Activated CD8-positive, alpha-beta memory T cell treated with anti-CD3 and anti-CD28 coated beads, Interleukin-2, amount 50 U/mL, for 1 hour (primary cell): ENCODE measurements around the gene COG1.
"Not testable (repeated sequence)": the region's sequence is repeated elsewhere in the genome, so short reads cannot be mapped to it uniquely, and the experiment has no call there.

Experiments used
- DNase-seq: peaks from one replicate; pipeline ENCODE4 v3.0.0-alpha.2; 2020; ENCODE audit errors: extremely low read depth

Gene COG1, protein sequence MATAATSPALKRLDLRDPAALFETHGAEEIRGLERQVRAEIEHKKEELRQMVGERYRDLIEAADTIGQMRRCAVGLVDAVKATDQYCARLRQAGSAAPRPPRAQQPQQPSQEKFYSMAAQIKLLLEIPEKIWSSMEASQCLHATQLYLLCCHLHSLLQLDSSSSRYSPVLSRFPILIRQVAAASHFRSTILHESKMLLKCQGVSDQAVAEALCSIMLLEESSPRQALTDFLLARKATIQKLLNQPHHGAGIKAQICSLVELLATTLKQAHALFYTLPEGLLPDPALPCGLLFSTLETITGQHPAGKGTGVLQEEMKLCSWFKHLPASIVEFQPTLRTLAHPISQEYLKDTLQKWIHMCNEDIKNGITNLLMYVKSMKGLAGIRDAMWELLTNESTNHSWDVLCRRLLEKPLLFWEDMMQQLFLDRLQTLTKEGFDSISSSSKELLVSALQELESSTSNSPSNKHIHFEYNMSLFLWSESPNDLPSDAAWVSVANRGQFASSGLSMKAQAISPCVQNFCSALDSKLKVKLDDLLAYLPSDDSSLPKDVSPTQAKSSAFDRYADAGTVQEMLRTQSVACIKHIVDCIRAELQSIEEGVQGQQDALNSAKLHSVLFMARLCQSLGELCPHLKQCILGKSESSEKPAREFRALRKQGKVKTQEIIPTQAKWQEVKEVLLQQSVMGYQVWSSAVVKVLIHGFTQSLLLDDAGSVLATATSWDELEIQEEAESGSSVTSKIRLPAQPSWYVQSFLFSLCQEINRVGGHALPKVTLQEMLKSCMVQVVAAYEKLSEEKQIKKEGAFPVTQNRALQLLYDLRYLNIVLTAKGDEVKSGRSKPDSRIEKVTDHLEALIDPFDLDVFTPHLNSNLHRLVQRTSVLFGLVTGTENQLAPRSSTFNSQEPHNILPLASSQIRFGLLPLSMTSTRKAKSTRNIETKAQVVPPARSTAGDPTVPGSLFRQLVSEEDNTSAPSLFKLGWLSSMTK

DNA sequence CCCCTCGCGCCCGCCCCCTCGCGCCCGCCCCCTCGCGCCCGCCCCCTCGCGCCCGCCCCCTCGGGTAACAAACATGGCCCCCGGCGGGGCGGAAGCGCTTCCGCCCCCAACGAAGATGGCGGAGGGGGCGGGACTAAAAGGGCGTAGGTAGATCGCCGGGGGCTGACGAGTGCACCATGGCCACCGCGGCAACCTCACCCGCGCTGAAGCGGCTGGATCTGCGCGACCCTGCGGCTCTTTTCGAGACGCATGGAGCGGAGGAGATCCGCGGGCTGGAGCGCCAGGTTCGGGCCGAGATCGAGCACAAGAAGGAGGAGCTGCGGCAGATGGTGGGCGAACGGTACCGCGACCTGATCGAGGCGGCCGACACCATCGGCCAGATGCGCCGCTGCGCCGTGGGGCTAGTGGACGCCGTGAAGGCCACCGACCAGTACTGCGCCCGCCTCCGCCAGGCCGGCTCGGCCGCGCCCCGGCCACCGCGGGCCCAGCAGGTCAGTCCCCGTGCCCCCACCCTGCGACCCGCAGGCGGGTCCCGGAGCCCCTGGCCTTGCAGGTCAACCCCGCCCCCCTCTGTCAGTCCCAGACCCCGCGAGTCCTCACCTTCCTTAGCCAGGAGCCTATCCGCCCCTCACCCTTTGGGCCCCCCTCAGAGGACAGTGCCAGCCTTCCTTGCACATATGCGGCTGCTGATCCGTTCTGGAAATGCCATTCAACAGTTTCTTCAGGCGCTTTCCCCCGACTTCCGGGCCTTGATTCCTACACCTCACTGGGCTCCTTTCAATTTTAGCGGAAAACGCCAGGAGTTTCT lies at the start of gene COG1:
COG1 (plus strand) TSS at position 162 of the 808 bp plus-strand sequence; CDS start at position 177, 15 bp downstream.
- peak; percentile 43 for DNase-seq

- DNase-seq, result not testable (repeated sequence)
Measured at GRCh38 chr17:73144209-73144608, 48.6 kb upstream of the COG1 start.

DNA sequence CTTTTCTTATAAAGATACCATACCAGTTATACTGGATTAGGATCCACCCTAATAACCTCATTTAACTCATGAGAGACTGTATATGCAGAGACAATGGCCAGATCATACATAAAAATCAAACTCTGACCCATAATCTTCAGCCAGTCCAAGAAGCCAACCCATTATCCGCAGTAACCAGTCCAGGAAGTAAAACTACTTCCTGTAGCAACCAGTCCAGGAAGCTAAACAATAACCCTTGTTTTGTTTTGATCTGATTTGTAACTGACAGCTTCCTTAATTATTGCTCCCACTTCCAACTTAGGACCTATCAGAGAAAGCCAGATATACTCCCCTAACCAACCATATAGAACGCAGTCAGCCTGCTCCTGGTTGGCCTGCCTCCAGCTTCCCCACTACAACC lies 47.2 kb upstream of the COG1 start:
- DNase-seq, result no peak

DNA sequence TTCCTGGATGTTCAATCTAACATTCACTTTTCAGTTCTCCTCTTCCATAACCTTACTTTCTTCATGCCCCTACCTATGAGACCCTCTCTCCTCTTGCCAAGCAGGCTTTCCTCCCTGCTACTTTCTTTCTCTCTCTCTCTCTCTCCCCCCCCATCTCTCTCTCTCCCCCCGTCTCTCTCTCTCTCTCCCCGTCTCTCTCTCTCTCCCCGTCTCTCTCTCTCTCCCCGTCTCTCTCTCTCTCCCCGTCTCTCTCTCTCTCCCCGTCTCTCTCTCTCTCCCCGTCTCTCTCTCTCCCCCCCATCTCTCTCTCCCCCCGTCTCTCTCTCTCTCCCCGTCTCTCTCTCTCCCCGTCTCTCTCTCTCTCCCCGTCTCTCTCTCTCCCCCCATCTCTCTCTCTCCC lies 45.1 kb upstream of the COG1 start:
- DNase-seq, result not testable (repeated sequence)

GRCh38 chr17:73148540-73149334 lies 44.1 kb upstream of the COG1 start:
- DNase-seq, result no peak

DNA sequence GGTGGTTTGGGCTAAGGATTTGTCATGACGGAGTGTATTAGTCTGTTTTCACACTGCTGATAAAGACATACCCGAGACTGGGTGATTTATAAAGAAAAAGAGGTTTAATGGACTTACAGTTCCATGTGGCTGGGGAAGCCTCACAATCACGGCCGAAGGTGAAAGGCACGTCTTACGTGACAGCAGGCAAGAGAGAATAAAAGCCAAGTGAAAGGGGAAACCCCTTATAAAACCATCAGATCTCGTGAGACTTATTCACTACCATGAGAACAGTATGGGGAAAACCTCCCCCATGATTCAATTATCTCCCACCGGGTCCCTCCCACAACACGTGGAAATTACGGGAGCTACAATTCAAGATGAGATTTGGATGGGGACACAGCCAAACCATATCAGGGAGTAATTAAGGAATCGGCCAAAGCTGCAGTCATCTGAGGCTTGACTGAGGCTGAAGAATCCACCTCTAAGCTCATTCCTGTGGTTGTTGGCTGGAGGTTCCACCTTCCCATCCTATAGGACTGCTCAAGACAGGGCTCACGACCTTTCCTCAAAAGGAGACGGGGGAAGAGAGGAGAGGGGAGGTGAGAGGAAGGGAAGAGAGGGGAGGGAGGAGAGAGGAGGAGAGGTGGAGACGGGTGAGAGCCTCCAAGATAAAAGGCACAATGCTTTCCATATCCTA lies 42.1 kb upstream of the COG1 start:
- DNase-seq, result not testable (repeated sequence)

DNA sequence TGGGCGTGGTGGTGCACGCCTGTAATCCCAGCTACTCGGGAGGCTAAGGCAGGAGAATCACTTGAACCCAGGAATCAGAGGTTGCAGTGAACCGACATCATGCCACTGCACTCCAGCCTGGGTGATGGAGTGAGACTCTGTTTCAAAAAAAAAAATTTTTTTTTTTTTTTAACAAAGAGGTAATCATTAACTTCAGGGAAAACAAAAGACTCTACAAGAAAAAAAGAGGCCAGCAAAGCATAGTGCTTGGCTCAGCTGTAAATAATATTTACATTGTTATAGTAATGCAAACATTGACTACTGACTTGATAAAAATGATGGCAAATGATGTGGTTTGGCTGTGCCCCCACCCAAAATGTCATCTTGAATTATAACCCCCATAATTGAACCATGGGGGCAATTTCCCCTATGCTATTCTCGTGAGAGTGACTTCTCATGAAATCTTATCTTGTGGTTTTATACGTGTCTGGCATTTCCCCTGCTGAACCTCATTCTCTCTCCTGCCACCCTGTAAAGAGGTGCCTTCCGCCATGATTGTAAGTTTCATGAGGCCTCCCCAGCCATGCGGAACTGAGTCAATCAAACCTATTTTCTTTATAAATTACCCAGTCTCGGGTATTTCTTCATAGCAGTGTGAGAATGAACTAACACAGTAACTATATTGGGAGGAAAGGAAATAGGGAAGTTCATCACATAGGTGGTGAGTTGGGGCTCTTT lies 40.8 kb upstream of the COG1 start:
- DNase-seq, result no peak

GRCh38 chr17:73155410-73156165 lies 37.3 kb upstream of the COG1 start:
- DNase-seq, result no peak

- DNase-seq, result no peak
Measured at GRCh38 chr17:73156166-73156840, 36.6 kb upstream of the COG1 start.

- DNase-seq, result no peak
Measured at GRCh38 chr17:73156887-73157520, 35.9 kb upstream of the COG1 start.

GRCh38 chr17:73157521-73157890 lies 35.3 kb upstream of the COG1 start:
- no peak for DNase-seq

- DNase-seq, result no peak
Measured at GRCh38 chr17:73158133-73158532, 34.7 kb upstream of the COG1 start.

DNA sequence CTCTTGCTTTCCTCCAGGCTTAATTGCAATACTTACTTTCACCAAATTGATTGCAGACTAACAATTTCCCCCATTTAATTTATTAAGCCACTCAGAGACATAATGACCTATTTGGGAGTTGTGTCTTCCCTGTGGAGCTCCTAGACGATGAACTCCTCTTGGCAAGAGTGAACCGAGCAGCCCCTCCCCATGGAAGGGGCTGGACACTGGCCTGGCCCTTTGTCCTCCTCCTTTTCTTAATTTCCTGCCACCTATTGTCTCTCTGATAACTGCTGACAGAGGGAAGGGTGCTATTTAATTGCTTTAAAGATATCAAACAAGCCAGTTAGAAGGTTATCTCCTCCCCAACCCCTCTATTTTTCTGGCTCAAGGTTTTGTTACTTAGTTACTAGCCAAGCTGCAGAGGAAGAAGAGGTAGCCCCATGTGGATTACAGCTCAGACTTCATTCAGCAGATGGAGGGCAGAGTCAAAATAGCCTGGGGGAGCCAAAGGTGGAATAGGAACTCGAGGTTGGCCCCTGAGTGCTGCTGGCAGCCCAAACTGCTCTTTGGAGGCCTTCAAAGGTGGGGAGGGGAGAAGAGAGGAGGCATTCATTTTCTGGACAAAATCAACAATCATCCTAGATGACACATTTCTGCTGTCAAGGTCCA lies 31.8 kb upstream of the COG1 start:
- DNase-seq, result no peak

DNA sequence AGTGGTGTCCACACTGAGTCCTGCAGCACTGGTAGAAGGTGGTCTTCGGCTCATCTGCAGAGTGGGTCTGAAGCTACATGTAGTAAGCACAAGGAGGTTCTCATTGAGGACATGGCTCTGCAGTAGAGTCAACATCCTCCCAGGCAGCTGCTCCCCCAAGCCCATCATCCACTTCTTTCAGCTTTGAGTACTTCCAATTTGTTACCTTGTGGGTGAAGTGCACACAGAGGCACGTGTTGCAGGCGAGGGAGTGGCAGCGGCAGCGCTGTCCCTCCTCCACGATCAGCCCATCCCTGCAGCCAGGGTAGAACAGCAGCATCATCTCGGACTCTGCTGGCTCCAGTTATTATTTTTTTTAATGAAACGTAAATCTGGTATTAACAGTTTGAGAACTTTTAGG lies 29.8 kb upstream of the COG1 start:
- no peak for DNase-seq

GRCh38 chr17:73165616-73166404 lies 27.0 kb upstream of the COG1 start:
- DNase-seq, result no peak

DNA sequence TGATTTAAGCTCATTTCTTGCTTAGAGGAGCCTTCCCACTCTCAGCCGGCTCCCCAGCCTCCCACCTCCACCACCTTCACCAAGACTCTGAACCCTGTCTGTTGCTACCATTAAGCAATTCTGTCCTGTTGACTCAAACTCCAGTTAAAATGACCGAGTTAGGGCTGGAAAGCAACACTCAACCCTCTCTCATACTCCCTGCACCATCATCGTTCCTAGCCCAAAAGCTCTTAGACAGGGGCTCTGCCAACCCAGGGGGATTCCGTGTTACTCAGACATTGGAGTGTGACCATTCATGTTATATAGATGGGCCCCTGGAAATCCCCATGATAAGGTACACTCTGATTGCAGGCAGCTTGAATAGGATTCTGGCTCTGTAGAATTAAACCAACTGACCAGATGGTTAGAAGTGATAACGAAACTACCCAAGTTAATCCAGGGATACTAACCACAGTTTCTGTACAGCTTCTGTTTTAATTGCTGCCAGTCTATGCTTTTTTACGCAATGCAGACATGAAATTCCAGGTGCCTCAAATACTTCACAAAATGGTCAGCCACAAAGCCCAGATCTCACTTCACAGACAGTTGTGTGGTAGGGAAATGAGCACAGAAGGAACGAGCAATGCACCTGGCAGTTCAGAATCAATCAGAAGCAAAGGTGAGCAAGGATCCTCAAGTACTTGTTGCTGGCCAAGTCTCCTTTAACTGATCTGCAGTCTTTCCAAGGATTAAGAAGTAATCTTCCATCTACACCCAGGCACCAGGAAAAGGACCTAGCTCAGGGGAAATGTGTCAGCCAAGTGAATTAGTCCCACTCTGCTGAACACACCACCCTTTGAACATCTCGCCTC lies 25.9 kb upstream of the COG1 start:
- no peak for DNase-seq
